MCF 10A (cell line): ENCODE measurements around the gene GRID1. TPM values are rescaled to one million over a fixed set of nuclear protein-coding genes. Genes with fewer than 3 reads are reported as not detected.

Experiments
- BruUV-seq: library from RNA; stranded (reverse); fragments of 400-500 nt; replicated peaks from 2 replicates; lab custom pipeline; 2021; lab: Mats Ljungman, UMichigan
- CTCF ChIA-PET: fragments of 300-600 bp; sonication (Branson Sonifier 250); formaldehyde crosslinking; extraction: SDS; loops from one replicate; lab custom pipeline; 2021; ENCODE audit warnings: antibody characterized with exemption, inconsistent platforms; lab: Yijun Ruan, JAX
- POLR2A ChIA-PET: fragments of 300-600, 350-650 bp; sonication (Branson Sonifier 250); formaldehyde crosslinking; extraction: SDS; loops from one replicate; lab custom pipeline; 2020; ENCODE audit warnings: antibody characterized with exemption, inconsistent platforms; lab: Yijun Ruan, JAX
- DNase-seq: peaks from one replicate; pipeline ENCODE4 v3.0.0-alpha.2; 2018; ENCODE audit not compliant: unreplicated experiment
- H3K27ac Mint-ChIP-seq: one replicate; pipeline ENCODE4 v1.8.0; 2022; ENCODE audit warnings: mild to moderate bottlenecking, low read depth, mixed read lengths; ENCODE audit not compliant: unreplicated experiment
- H3K27me3 Mint-ChIP-seq: one replicate; pipeline ENCODE4 v1.8.0; 2022; ENCODE audit warnings: mixed read lengths; ENCODE audit not compliant: insufficient read depth, unreplicated experiment
- H3K36me3 Mint-ChIP-seq: one replicate; pipeline ENCODE4 v1.8.0; 2022; ENCODE audit warnings: mild to moderate bottlenecking, moderate library complexity, mixed read lengths; ENCODE audit not compliant: insufficient read depth, unreplicated experiment
- H3K4me1 Mint-ChIP-seq: one replicate; pipeline ENCODE4 v1.8.0; 2022; ENCODE audit warnings: mixed read lengths; ENCODE audit not compliant: insufficient read depth, unreplicated experiment
- H3K4me3 Mint-ChIP-seq: one replicate; pipeline ENCODE4 v1.8.0; 2022; ENCODE audit warnings: mild to moderate bottlenecking, moderate library complexity, mixed read lengths; ENCODE audit not compliant: unreplicated experiment
- H3K9me3 Mint-ChIP-seq: one replicate; pipeline ENCODE4 v1.8.0; 2022; ENCODE audit warnings: mixed read lengths; ENCODE audit not compliant: unreplicated experiment
- CTCF ChIP-seq: fragments of 200-600 bp; IDR thresholded peaks from one replicate; pipeline ENCODE4 v1.8.0; 2022; ENCODE audit warnings: antibody characterized with exemption, mild to moderate bottlenecking; ENCODE audit not compliant: unreplicated experiment
- intact Hi-C: fragments of 100-400 bp; cut with micrococcal nuclease; formaldehyde crosslinking; loops from 2 replicates; pipeline ENCODE4 v1.14.1; 2022
- total RNA-seq: library from RNA; stranded (reverse); gene quantifications from 2 replicates; pipeline ENCODE4 v1.2.3, GENCODE V29; 2022

The GRID1 gene
- total RNA-seq, 1 experiment from 2014 or later = not detected

DNA sequence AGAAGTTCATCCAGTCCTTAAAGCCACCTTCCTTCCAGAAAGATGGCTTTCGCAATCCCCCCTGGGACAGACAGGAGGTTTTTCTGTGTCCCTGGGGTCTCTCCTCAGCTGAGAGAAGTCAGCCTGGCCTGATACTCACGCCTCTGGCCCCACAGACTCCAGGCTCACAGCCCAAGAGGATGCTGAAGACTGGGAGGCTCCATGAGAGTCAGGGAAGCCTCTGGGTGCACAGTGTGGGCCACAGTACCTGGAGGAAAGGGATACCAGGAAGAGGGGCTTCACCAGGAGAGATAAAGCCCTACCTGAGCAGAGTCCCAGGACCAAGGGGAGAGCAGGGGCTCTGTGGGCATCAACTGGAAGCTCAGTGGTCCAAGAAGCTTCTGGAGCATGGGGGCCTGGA lies 324.4 kb downstream of the GRID1 start:
- no peak for TF ChIP-seq CTCF
- no peak overlapping the region for H3K4me3 Mint-ChIP-seq
- no peak overlapping the region for H3K27ac Mint-ChIP-seq
- DNase-seq = no peak
- H3K4me1 Mint-ChIP-seq = no peaks in the 10 kb centered on the region
- peaks cover 32% of the 10 kb centered on the region for H3K9me3 Mint-ChIP-seq
- BruUV-seq = no TSS peak
- CTCF ChIA-PET = interaction anchor here (0.7 kb wide), 1 partner anchor 129 kb away, joined by 4 read pairs; no protein-coding TSS in a partner anchor
- no peaks in the 10 kb centered on the region for H3K36me3 Mint-ChIP-seq
- no peaks in the 10 kb centered on the region for H3K27me3 Mint-ChIP-seq
- POLR2A ChIA-PET = interaction anchor here (0.6 kb wide), 1 partner anchor 50 kb away, joined by 5 read pairs; no protein-coding TSS in a partner anchor
- intact Hi-C loops = no loop called here

- BruUV-seq = no TSS peak
- intact Hi-C loops = no loop called here
- CTCF ChIA-PET = no interaction called here
- Mint-ChIP-seq H3K27ac (no peak overlapping the region), H3K9me3 (peaks cover 29% of the 10 kb centered on the region), H3K36me3 (no peaks in the 10 kb centered on the region), H3K4me1 (no peaks in the 10 kb centered on the region), H3K4me3 (no peak overlapping the region), H3K27me3 (no peaks in the 10 kb centered on the region)
- no peak for DNase-seq
- POLR2A ChIA-PET = no interaction called here
- no peak for TF ChIP-seq CTCF
These were observed 325.5 kb downstream of the GRID1 start for GRCh38 chr10:86041116-86041515.

DNA sequence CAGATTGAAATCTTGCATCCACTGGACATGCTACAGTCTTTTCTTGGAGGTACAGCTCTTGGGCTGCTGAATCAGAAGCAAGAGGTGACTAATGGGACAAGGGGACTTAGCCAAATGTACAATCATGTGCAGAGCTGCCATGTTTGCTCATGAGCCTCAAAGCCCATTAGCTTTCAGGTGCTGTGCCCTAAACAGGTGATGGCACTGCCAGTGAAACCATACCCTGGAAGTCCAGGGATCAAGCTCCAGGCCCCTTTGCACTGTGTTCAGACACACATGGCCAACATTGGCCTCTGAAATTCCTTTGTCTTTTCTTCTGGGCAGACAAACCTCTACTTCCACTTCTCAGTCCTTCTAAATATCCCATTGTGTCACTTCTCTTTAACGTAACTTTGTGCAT lies 328.2 kb downstream of the GRID1 start:
- Mint-ChIP-seq H3K36me3 (no peaks in the 10 kb centered on the region), H3K9me3 (peaks cover 33% of the 10 kb centered on the region), H3K27me3 (no peaks in the 10 kb centered on the region), H3K4me1 (no peaks in the 10 kb centered on the region), H3K4me3 (no peak overlapping the region), H3K27ac (no peak overlapping the region)
- TF ChIP-seq CTCF = no peak
- intact Hi-C loops = no loop called here
- no TSS peak for BruUV-seq
- ChIA-PET CTCF (interaction anchor here (0.6 kb wide), 2 partner anchors 226 to 352 kb away, joined by 3 read pairs; no protein-coding TSS in a partner anchor), POLR2A (no interaction called here)
- no peak for DNase-seq

DNA sequence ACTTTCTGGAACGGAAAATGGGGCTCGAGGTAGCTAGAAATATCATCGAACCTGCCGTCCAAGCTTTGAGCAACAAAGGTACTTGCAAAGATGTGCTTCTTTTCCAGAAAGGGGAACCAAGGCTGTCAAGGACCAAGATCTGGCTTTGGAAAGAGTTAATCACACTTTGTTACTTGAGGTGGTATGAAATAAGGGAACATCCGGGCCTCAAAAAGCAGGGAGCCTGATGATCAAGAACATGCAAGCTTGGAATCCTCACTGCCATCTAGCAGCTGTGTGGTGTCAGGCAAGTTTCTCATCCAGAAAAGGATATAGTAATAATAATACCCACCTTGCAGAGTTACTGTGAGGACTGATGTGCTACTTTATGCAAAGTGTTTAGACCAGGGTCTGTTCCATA lies 329.5 kb downstream of the GRID1 start:
- intact Hi-C loops = no loop called here
- H3K4me1 Mint-ChIP-seq = no peaks in the 10 kb centered on the region
- peaks cover 35% of the 10 kb centered on the region for H3K9me3 Mint-ChIP-seq
- no peak for TF ChIP-seq CTCF
- H3K27me3 Mint-ChIP-seq = no peaks in the 10 kb centered on the region
- no peak overlapping the region for H3K27ac Mint-ChIP-seq
- ChIA-PET POLR2A (interaction anchor here (1.6 kb wide), 1 partner anchor 46 kb away, joined by 3 read pairs; no protein-coding TSS in a partner anchor), CTCF (interaction anchor here (0.6 kb wide), 1 partner anchor 202 kb away, joined by 3 read pairs; no protein-coding TSS in a partner anchor)
- H3K4me3 Mint-ChIP-seq = no peak overlapping the region
- no TSS peak for BruUV-seq
- no peak for DNase-seq
- no peaks in the 10 kb centered on the region for H3K36me3 Mint-ChIP-seq
